HepG2 (cell line): ENCODE measurements around the gene DTX4. TPM values are rescaled to one million over a fixed set of nuclear protein-coding genes. Genes with fewer than 3 reads are reported as not detected.

Experiments used
- ATAC-seq: fragments of 200-7000 bp; cut with Tn5 transposase; 3 replicates; pipeline ENCODE4 v1.9.1; 2020; ENCODE audit warnings: mild to moderate bottlenecking, moderate library complexity
- BruUV-seq: library from RNA; stranded (reverse); fragments of 400-500 nt; replicated peaks from 2 replicates; lab custom pipeline; 2021; lab: Mats Ljungman, UMichigan
- CTCF ChIA-PET: fragments of 300-600 bp; formaldehyde crosslinking; extraction: SDS; loops from one replicate; lab custom pipeline; 2021; ENCODE audit warnings: low total read pairs, inconsistent platforms, low intra/inter-chr PET ratio; lab: Yijun Ruan, JAX
- POLR2A ChIA-PET: fragments of 350-600 bp; sonication (Branson Sonifier 250); formaldehyde crosslinking; loops from one replicate; lab custom pipeline; 2020; ENCODE audit warnings: antibody characterized with exemption, inconsistent platforms; lab: Yijun Ruan, JAX
- DNase-seq: peaks from one replicate; pipeline ENCODE4 v3.0.0-alpha.2; 2015; ENCODE audit warnings: low spot score
- FAIRE-seq: peaks from 3 replicates; lab custom pipeline; 2011; peaks lifted over from hg19 to GRCh38; lab: Jason Lieb, UNC
- H2AFZ ChIP-seq: one replicate; pipeline ENCODE4 v1.6.1; 2011; ENCODE audit warnings: low read length, inconsistent platforms
- H3K27ac ChIP-seq: fragments of 300-600 bp; 3 replicates; pipeline ENCODE4 v1.8.0; 2011; ENCODE audit warnings: mixed run types, mild to moderate bottlenecking, mixed read lengths, low read length, inconsistent platforms; ENCODE audit not compliant: insufficient read depth; ENCODE audit errors: extremely low read length
- H3K27me3 ChIP-seq, 2 experiments: fragments of 200-600 bp in 1 of 2; 2 replicates in 1 of 2; 3 replicates in 1 of 2; pipeline versions ENCODE4 v1.6.0 to v1.8.0; 2011; ENCODE audit warnings: low read length in 2 of 2, mild to moderate bottlenecking in 2 of 2, moderate library complexity in 2 of 2, inconsistent platforms in 1 of 2; ENCODE audit not compliant: insufficient read depth in 2 of 2, control insufficient read depth in 1 of 2
- H3K36me3 ChIP-seq, 2 experiments: fragments of 200-600 bp in 1 of 2; replicated peaks in 1 of 2; 2 replicates in 1 of 2; 3 replicates in 1 of 2; pipeline versions ENCODE4 v1.5.1 to v1.8.0; 2011; ENCODE audit warnings: low read length in 2 of 2, inconsistent platforms in 1 of 2; ENCODE audit not compliant: insufficient read depth in 2 of 2, control insufficient read depth in 1 of 2
- H3K4me1 ChIP-seq: 2 replicates; pipeline ENCODE4 v1.5.1; 2012; ENCODE audit warnings: low read length, inconsistent platforms; ENCODE audit not compliant: insufficient read depth
- H3K4me2 ChIP-seq: 2 replicates; pipeline ENCODE4 v1.6.0; 2011; ENCODE audit warnings: low read depth, low read length, inconsistent platforms
- H3K4me3 ChIP-seq, 3 experiments: fragments of 200-600 bp in 1 of 3; sonication (generic), shearing (Covaris generic) in 1 of 3; replicated peaks in 1 of 3; 2 replicates each; pipeline ENCODE4 v1.5.1; 2011 to 2016; ENCODE audit warnings: low read length in 3 of 3, inconsistent platforms in 2 of 3, low read depth in 2 of 3, mild to moderate bottlenecking in 2 of 3, control low read depth in 1 of 3, mixed read lengths in 1 of 3; ENCODE audit not compliant: insufficient read depth in 1 of 3
- H3K79me2 ChIP-seq: one replicate; pipeline ENCODE4 v1.6.1; 2011; ENCODE audit warnings: low read length, inconsistent platforms; ENCODE audit not compliant: insufficient read depth
- H3K9ac ChIP-seq: 2 replicates; pipeline ENCODE4 v1.6.0; 2011; ENCODE audit warnings: mild to moderate bottlenecking, low read depth, low read length, inconsistent platforms; ENCODE audit not compliant: insufficient read depth
- H3K9me3 ChIP-seq: 2 replicates; pipeline ENCODE4 v1.5.1; 2012; ENCODE audit warnings: mild to moderate bottlenecking, low read length
- H4K20me1 ChIP-seq: 2 replicates; pipeline ENCODE4 v1.6.0; 2011; ENCODE audit warnings: inconsistent platforms, mild to moderate bottlenecking, low read length, moderate library complexity; ENCODE audit not compliant: insufficient read depth
- DMAP1 ChIP-seq: IDR thresholded peaks from 2 replicates; pipeline ENCODE4 v1.6.1; 2016
- FOXA1 ChIP-seq, 2 experiments: fragments of 450-650 bp in 1 of 2; sonication (generic) in 1 of 2; formaldehyde crosslinking in 1 of 2; IDR thresholded peaks; 2 replicates each; pipeline versions ENCODE4 v1.4.0 to v1.6.1; 2016 to 2020; ENCODE audit warnings: missing genetic modification reagents in 1 of 2
- HCFC1 ChIP-seq: fragments of 150-350 bp; IDR thresholded peaks from 2 replicates; pipeline ENCODE4 v1.6.1; 2014; ENCODE audit warnings: low read depth, low read length
- PCBP2 ChIP-seq: fragments of 200-400 bp; formaldehyde crosslinking; optimal IDR thresholded peaks from 2 replicates; pipeline ENCODE3; 2018; ENCODE audit warnings: low read length, low read depth; ENCODE audit not compliant: poor library complexity, severe bottlenecking
- POLR2AphosphoS5 ChIP-seq: IDR thresholded peaks from 2 replicates; pipeline ENCODE4 v1.6.1; 2012; ENCODE audit warnings: low read depth, low read length
- ZNF18 ChIP-seq: sonication (generic); formaldehyde crosslinking; IDR thresholded peaks from 2 replicates; pipeline ENCODE4 v1.8.0; 2022; ENCODE audit warnings: mild to moderate bottlenecking, missing genetic modification reagents; ENCODE audit not compliant: insufficient replicate concordance
- ZNF296 ChIP-seq: sonication (generic); formaldehyde crosslinking; conservative IDR thresholded peaks from 2 replicates; pipeline ENCODE4 v1.5.0; 2020; ENCODE audit warnings: mild to moderate bottlenecking, missing genetic modification reagents
- ZNF331 ChIP-seq: sonication (generic); formaldehyde crosslinking; IDR thresholded peaks from 2 replicates; pipeline ENCODE4 v1.4.0; 2020; ENCODE audit warnings: missing genetic modification reagents
- ZNF556 ChIP-seq: sonication (generic); formaldehyde crosslinking; IDR thresholded peaks from 2 replicates; pipeline ENCODE4 v1.4.0; 2020; ENCODE audit warnings: mild to moderate bottlenecking, missing genetic modification reagents, borderline replicate concordance
- ZNF616 ChIP-seq: sonication (generic); formaldehyde crosslinking; IDR thresholded peaks from 2 replicates; pipeline ENCODE4 v1.5.0; 2020; ENCODE audit warnings: low read depth, mild to moderate bottlenecking, missing genetic modification reagents
- WGBS: methylation state at CpG from one replicate; pipeline ENCODE4 v1.1.6; 2017; ENCODE audit warnings: low lambda C conversion rate; 5-methylcytosine and 5-hydroxymethylcytosine counted together
- in situ Hi-C: cut with HindIII; loops from 2 replicates; pipeline ENCODE4 v1.10.0; 2017; ENCODE audit warnings: low pct_unique_long_range_greater_than_20kb; ENCODE audit not compliant: extremely low pct_ligation_motif_present
- intact Hi-C: fragments of 100-400 bp; cut with micrococcal nuclease; formaldehyde crosslinking; loops from one replicate; pipeline ENCODE4 v1.10.0; 2022; ENCODE audit not compliant: unreplicated experiment
- polyA plus RNA-seq, 8 experiments: library from polyadenylated mRNA; depleted of rRNA in 3 of 8; stranded (reverse) in 7 of 8; unstranded in 1 of 8; fragments of >200 nt; fragmentation: Illumina TruSeq in 4 of 8; extraction: Trizol in 4 of 8; gene quantifications; 2 replicates each; pipeline versions ENCODE4 v1.2.1 to v1.2.3, GENCODE V29; 2011 to 2016; ENCODE audit warnings: low read depth in 4 of 8, missing spikeins in 1 of 8, mixed read lengths in 1 of 8; ENCODE audit not compliant: insufficient read depth in 1 of 8
- total RNA-seq, 5 experiments: library from RNA; depleted of rRNA; stranded (reverse); fragments of >200 nt; fragmentation: Illumina TruSeq; extraction: Trizol; gene quantifications; 2 replicates each; pipeline ENCODE4 v1.2.3, GENCODE V29; 2016; ENCODE audit warnings: low read depth in 1 of 5
- TF ChIP-seq, protein P1 (sequence below): sonication (generic); formaldehyde crosslinking; IDR thresholded peaks from 2 replicates; pipeline ENCODE4 v1.5.0; 2020; ENCODE audit warnings: missing genetic modification reagents, mild to moderate bottlenecking, borderline replicate concordance
- TF ChIP-seq, protein P2 (sequence below): sonication (generic); formaldehyde crosslinking; IDR thresholded peaks from 2 replicates; pipeline ENCODE4 v1.8.0; 2022; ENCODE audit warnings: missing genetic modification reagents, mild to moderate bottlenecking, moderate library complexity, borderline replicate concordance

DTX4 gene
- total and polyA plus RNA-seq, 2 of the 13 experiments (the other 11 are each of a cell fraction or from before 2014, with no cell fraction given): 0.67 to 5.6 TPM

- Histone ChIP-seq H3K9me3 (no peaks in the 10 kb centered on the region), H3K36me3 (peaks cover 6% of the 10 kb centered on the region in 2 experiments; a peak in 2 of 5 replicates), H3K4me2 (no peak overlapping the region), H3K4me3 (no peak overlapping the region), H3K4me1 (peaks cover 9% of the 10 kb centered on the region; the same call in 1 of the 2 replicates), H3K27ac (no peak overlapping the region), H3K9ac (no peak overlapping the region), H3K79me2 (no peaks in the 10 kb centered on the region), H4K20me1 (no peaks in the 10 kb centered on the region), H3K27me3 (no peaks in the 10 kb centered on the region), H2AFZ (no peak overlapping the region)
- TF ChIP-seq ZNF616 (CRISPR knock-in tag): no peak
- in situ Hi-C loops: loop anchor here (25.0 kb wide), 1 partner anchor 488 kb away; no protein-coding TSS in a partner anchor
- no peak for ATAC-seq
- CTCF ChIA-PET: no interaction called here
- DNase-seq: no peak
- WGBS: 93% methylated on average over 14 of the region's 14 CpGs
- no peak for FAIRE-seq
- no TSS peak for BruUV-seq
- intact Hi-C loops: loop anchor here (10.0 kb wide), 1 partner anchor 55 kb away; the partner anchor contains the start of gene FAM111A
- POLR2A ChIA-PET: no interaction called here
Measured at GRCh38 chr11:59199546-59200422, 27.9 kb downstream of the DTX4 start.

- Histone ChIP-seq H3K27me3 (no peaks in the 10 kb centered on the region), H3K27ac (no peak overlapping the region), H2AFZ (no peak overlapping the region), H3K4me3 (no peak overlapping the region), H3K36me3 (peaks cover 3 to 9% of the 10 kb centered on the region in 2 experiments; a peak in 2 of 5 replicates), H3K79me2 (no peaks in the 10 kb centered on the region), H4K20me1 (no peaks in the 10 kb centered on the region), H3K9me3 (no peaks in the 10 kb centered on the region), H3K4me1 (peaks cover 9% of the 10 kb centered on the region; the same call in 1 of the 2 replicates), H3K4me2 (no peak overlapping the region), H3K9ac (no peak overlapping the region)
- ChIA-PET CTCF (interaction anchor here (0.8 to 2.1 kb wide), 2 partner anchors 29 to 32 kb away, joined by 3 to 13 read pairs; partner anchors contain the start of gene DTX4), POLR2A (no interaction called here)
- in situ Hi-C loops (no loop called here), intact Hi-C loops (loop anchor here (10.0 kb wide), 1 partner anchor 56 kb away; the partner anchor contains the start of gene FAM111A)
- 94% methylated on average over 4 of the region's 4 CpGs for WGBS
- no TSS peak for BruUV-seq
- ATAC-seq (no peak), DNase-seq (no peak), FAIRE-seq (no peak)
- no peak for TF ChIP-seq ZNF331 (CRISPR knock-in tag)
- no peak for TF ChIP-seq DMAP1 (CRISPR knock-in tag)
- no peak for TF ChIP-seq HCFC1
- TF ChIP-seq ZNF296 (CRISPR knock-in tag): no peak
- TF ChIP-seq, protein P1, sequence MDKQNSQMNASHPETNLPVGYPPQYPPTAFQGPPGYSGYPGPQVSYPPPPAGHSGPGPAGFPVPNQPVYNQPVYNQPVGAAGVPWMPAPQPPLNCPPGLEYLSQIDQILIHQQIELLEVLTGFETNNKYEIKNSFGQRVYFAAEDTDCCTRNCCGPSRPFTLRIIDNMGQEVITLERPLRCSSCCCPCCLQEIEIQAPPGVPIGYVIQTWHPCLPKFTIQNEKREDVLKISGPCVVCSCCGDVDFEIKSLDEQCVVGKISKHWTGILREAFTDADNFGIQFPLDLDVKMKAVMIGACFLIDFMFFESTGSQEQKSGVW (CRISPR knock-in tag): no peak
- TF ChIP-seq PCBP2: no peak
- TF ChIP-seq, protein P2, sequence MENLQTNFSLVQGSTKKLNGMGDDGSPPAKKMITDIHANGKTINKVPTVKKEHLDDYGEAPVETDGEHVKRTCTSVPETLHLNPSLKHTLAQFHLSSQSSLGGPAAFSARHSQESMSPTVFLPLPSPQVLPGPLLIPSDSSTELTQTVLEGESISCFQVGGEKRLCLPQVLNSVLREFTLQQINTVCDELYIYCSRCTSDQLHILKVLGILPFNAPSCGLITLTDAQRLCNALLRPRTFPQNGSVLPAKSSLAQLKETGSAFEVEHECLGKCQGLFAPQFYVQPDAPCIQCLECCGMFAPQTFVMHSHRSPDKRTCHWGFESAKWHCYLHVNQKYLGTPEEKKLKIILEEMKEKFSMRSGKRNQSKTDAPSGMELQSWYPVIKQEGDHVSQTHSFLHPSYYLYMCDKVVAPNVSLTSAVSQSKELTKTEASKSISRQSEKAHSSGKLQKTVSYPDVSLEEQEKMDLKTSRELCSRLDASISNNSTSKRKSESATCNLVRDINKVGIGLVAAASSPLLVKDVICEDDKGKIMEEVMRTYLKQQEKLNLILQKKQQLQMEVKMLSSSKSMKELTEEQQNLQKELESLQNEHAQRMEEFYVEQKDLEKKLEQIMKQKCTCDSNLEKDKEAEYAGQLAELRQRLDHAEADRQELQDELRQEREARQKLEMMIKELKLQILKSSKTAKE (CRISPR knock-in tag): no peak
- no peak for TF ChIP-seq FOXA1 (IDR thresholded peaks at IDR 0.05)
- no peak for TF ChIP-seq FOXA1 (CRISPR knock-in tag; IDR thresholded peaks at IDR 0.05)
- no peak for TF ChIP-seq POLR2AphosphoS5
- no peak for TF ChIP-seq ZNF18 (CRISPR knock-in tag)
- TF ChIP-seq ZNF556 (CRISPR knock-in tag): no peak
Measured at GRCh38 chr11:59200423-59200746, 28.5 kb downstream of the DTX4 start.
